OCI-LY1 (cell line): ENCODE measurements around the gene P2RY1.

Source experiments
- H2AFZ ChIP-seq: fragments of 200-600 bp; sonication (generic), shearing (Covaris generic); 2 replicates; pipeline ENCODE4 v1.6.0; 2014; ENCODE audit warnings: antibody characterized with exemption, mild to moderate bottlenecking, low read length
- H3F3A ChIP-seq: fragments of 200-600 bp; sonication (generic), shearing (Covaris generic); 2 replicates; pipeline ENCODE4 v1.6.0; 2014; ENCODE audit warnings: mild to moderate bottlenecking, antibody characterized with exemption, low read length, moderate library complexity; ENCODE audit not compliant: insufficient read depth
- H3K27ac ChIP-seq: fragments of 200-600 bp; sonication (generic); 2 replicates; pipeline ENCODE4 v1.5.1; 2014; ENCODE audit warnings: low read length, mixed run types, mild to moderate bottlenecking, low read depth; ENCODE audit not compliant: poor library complexity, severe bottlenecking
- H3K27me3 ChIP-seq: fragments of 200-600 bp; sonication (generic); 2 replicates; pipeline ENCODE4 v1.6.0; 2014; ENCODE audit warnings: antibody characterized with exemption, mild to moderate bottlenecking, low read length, moderate library complexity; ENCODE audit not compliant: insufficient read depth
- H3K36me3 ChIP-seq: fragments of 200-600 bp; sonication (generic); 2 replicates; pipeline ENCODE4 v1.6.1; 2014; ENCODE audit warnings: mild to moderate bottlenecking, antibody characterized with exemption, low read length, moderate library complexity, mixed read lengths; ENCODE audit not compliant: insufficient read depth
- H3K4me1 ChIP-seq: fragments of 200-600 bp; sonication (generic); 2 replicates; pipeline ENCODE4 v1.5.1; 2014; ENCODE audit warnings: mild to moderate bottlenecking, low read length, moderate library complexity; ENCODE audit not compliant: insufficient read depth, severe bottlenecking
- H3K4me2 ChIP-seq: fragments of 200-600 bp; sonication (generic), shearing (Covaris generic); 2 replicates; pipeline ENCODE4 v1.6.1; 2014; ENCODE audit warnings: low read length
- H3K4me3 ChIP-seq: fragments of 200-600 bp; sonication (generic); 2 replicates; pipeline ENCODE4 v1.5.1; 2014; ENCODE audit warnings: low read length, low read depth, mild to moderate bottlenecking, mixed read lengths; ENCODE audit not compliant: poor library complexity, severe bottlenecking
- H3K79me2 ChIP-seq: fragments of 200-600 bp; shearing (Covaris generic); 2 replicates; pipeline ENCODE4 v1.6.1; 2016; ENCODE audit warnings: mixed run types, low read length, mixed read lengths; ENCODE audit not compliant: insufficient read depth
- H3K9ac ChIP-seq: fragments of 200-600 bp; sonication (generic), shearing (Covaris generic); 2 replicates; pipeline ENCODE4 v1.6.1; 2014; ENCODE audit warnings: mild to moderate bottlenecking, low read length, mixed read lengths
- H3K9me2 ChIP-seq: fragments of 200-600 bp; sonication (generic), shearing (Covaris generic); 2 replicates; pipeline ENCODE4 v1.6.1; 2014; ENCODE audit warnings: low read depth, mild to moderate bottlenecking, low read length, mixed read lengths
- H3K9me3 ChIP-seq: fragments of 200-600 bp; shearing (Covaris generic); 2 replicates; pipeline ENCODE4 v1.6.1; 2014; ENCODE audit warnings: low read length, mixed read lengths
- H4K20me1 ChIP-seq: fragments of 200-600 bp; sonication (generic), shearing (Covaris generic); 2 replicates; pipeline ENCODE4 v1.6.0; 2016; ENCODE audit warnings: mild to moderate bottlenecking, low read length; ENCODE audit not compliant: insufficient read depth
- EZH2 ChIP-seq: fragments of 200-600 bp; sonication (generic), shearing (Covaris generic); IDR thresholded peaks from 2 replicates; pipeline ENCODE4 v1.8.0; 2017; ENCODE audit warnings: borderline replicate concordance, mixed run types, mild to moderate bottlenecking, antibody characterized with exemption, low read length, moderate library complexity, mixed read lengths
- TF ChIP-seq, protein P1 (sequence below): fragments of 200-600 bp; sonication (generic), shearing (Covaris generic); IDR thresholded peaks from 2 replicates; pipeline ENCODE4 v1.5.1; 2017; ENCODE audit warnings: mild to moderate bottlenecking, antibody characterized with exemption, low read length, moderate library complexity, mixed read lengths

The P2RY1 gene

DNA sequence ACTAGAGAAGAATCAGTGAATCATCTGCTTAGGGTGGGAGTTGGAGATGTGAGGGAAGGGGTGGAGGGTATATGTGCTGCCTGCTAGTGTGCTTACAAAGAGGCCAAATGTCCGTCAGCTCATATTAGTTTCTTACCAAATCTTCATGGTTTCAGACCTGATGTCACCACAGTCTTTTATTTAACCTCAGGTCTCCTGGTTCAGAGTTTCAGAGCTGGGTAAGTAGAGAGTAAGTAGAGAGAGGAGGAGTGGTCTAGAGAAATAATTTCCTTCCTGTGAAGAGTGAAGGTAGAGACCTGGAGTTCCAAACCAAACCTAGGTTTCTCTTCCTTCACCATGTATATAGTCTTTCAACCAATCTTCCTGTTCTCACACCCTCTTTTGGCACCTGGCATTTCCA lies 17.5 kb upstream of the P2RY1 start:
- H3K79me2 ChIP-seq, result no peaks in the 10 kb centered on the region
- no peak for TF ChIP-seq EZH2
- TF ChIP-seq, protein P1, sequence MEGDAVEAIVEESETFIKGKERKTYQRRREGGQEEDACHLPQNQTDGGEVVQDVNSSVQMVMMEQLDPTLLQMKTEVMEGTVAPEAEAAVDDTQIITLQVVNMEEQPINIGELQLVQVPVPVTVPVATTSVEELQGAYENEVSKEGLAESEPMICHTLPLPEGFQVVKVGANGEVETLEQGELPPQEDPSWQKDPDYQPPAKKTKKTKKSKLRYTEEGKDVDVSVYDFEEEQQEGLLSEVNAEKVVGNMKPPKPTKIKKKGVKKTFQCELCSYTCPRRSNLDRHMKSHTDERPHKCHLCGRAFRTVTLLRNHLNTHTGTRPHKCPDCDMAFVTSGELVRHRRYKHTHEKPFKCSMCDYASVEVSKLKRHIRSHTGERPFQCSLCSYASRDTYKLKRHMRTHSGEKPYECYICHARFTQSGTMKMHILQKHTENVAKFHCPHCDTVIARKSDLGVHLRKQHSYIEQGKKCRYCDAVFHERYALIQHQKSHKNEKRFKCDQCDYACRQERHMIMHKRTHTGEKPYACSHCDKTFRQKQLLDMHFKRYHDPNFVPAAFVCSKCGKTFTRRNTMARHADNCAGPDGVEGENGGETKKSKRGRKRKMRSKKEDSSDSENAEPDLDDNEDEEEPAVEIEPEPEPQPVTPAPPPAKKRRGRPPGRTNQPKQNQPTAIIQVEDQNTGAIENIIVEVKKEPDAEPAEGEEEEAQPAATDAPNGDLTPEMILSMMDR, result no peak
- H3K27ac ChIP-seq, result no peak overlapping the region
- no peaks in the 10 kb centered on the region for H3K27me3 ChIP-seq
- no peaks in the 10 kb centered on the region for H3K36me3 ChIP-seq
- H3F3A ChIP-seq, result no peaks in the 10 kb centered on the region
- no peaks in the 10 kb centered on the region for H3K4me1 ChIP-seq
- H3K4me3 ChIP-seq, result no peak overlapping the region
- H3K9ac ChIP-seq, result no peak overlapping the region
- no peaks in the 10 kb centered on the region for H3K9me2 ChIP-seq
- H3K4me2 ChIP-seq, result no peak overlapping the region
- no peak overlapping the region for H2AFZ ChIP-seq
- H3K9me3 ChIP-seq, result no peaks in the 10 kb centered on the region
- no peaks in the 10 kb centered on the region for H4K20me1 ChIP-seq

DNA sequence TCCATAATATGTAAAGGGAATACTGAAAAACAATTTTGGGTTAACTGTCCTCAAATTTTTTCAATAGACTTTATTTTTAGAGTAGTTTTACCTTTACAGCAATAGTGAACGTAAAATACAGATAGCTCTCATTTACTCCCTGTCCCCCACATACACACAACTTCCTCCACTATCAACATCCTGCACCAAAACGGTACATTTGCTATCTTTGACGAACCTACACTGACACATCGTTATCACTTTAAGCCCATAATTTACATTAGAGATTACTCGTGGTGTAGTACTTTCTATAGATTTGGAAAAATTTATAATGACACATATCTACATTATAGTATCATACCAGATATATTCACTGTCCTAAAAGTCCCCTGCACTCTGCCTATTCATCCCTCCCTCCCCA lies 16.9 kb upstream of the P2RY1 start:
- H3K9ac ChIP-seq, result no peak overlapping the region
- TF ChIP-seq, protein P1, result no peak
- no peak for TF ChIP-seq EZH2
- H3K79me2 ChIP-seq, result no peaks in the 10 kb centered on the region
- no peaks in the 10 kb centered on the region for H3K27me3 ChIP-seq
- H3K27ac ChIP-seq, result no peak overlapping the region
- H3K4me2 ChIP-seq, result no peak overlapping the region
- no peak overlapping the region for H2AFZ ChIP-seq
- H3K4me3 ChIP-seq, result no peak overlapping the region
- no peaks in the 10 kb centered on the region for H3K36me3 ChIP-seq
- H3F3A ChIP-seq, result no peaks in the 10 kb centered on the region
- H3K9me3 ChIP-seq, result no peaks in the 10 kb centered on the region
- H3K9me2 ChIP-seq, result no peaks in the 10 kb centered on the region
- H3K4me1 ChIP-seq, result no peaks in the 10 kb centered on the region
- H4K20me1 ChIP-seq, result no peaks in the 10 kb centered on the region

DNA sequence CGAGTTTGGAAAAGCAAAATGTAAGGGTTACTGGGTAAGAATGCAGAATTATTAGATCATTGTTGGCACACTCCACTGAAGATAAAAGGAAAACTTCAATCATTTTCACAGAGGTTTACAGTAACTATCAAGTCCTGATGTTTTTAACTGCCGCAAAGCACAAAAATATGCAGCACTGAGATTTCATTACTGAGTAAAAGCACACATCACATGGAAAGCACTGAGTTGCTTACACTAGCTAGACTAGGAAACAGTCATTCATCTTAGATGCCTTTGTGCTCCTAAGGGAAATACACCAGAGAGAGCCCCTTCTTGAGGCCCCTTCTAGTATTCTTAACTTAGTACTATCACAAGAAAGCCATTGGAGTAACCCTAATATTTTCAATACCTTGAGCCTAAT lies 11.8 kb upstream of the P2RY1 start:
- H3K36me3 ChIP-seq, result no peaks in the 10 kb centered on the region

More for the DNA sequence above, 11.8 kb upstream of the P2RY1 start:
- no peaks in the 10 kb centered on the region for H3K4me1 ChIP-seq
- H3K4me3 ChIP-seq, result no peak overlapping the region
- TF ChIP-seq, protein P1, result no peak
- no peak for TF ChIP-seq EZH2
- no peaks in the 10 kb centered on the region for H4K20me1 ChIP-seq
- no peaks in the 10 kb centered on the region for H3K9me2 ChIP-seq
- H3K9ac ChIP-seq, result no peak overlapping the region
- no peaks in the 10 kb centered on the region for H3K27me3 ChIP-seq
- H3F3A ChIP-seq, result no peaks in the 10 kb centered on the region
- H3K9me3 ChIP-seq, result no peaks in the 10 kb centered on the region
- no peak overlapping the region for H3K4me2 ChIP-seq
- no peak overlapping the region for H3K27ac ChIP-seq
- no peaks in the 10 kb centered on the region for H3K79me2 ChIP-seq
- H2AFZ ChIP-seq, result no peak overlapping the region
